SK-N-SH treated with all-trans-retinoic acid at 6 μM for 48 hours (cell line): Measurements from ENCODE around the gene NAIF1.

Experiments used
- GLIS3 ChIP-seq: fragments of 250-450 bp; sonication (Bioruptor Pico); IDR thresholded peaks from 2 replicates; pipeline ENCODE4 v1.5.0; 2020; ENCODE audit warnings: mild to moderate bottlenecking, moderate library complexity
- ISL1 ChIP-seq: fragments of 250-450 bp; sonication (Bioruptor Pico); IDR thresholded peaks from 2 replicates; pipeline ENCODE4 v2.1.2; 2022; ENCODE audit warnings: mild to moderate bottlenecking, moderate library complexity
- PATZ1 ChIP-seq: fragments of 250-450 bp; sonication (Bioruptor Pico); IDR thresholded peaks from 2 replicates; pipeline ENCODE4 v1.8.0; 2020; ENCODE audit warnings: mild to moderate bottlenecking, moderate library complexity, borderline replicate concordance
- TSHZ2 ChIP-seq: fragments of 250-450 bp; sonication (Bioruptor Pico); IDR thresholded peaks from 2 replicates; pipeline ENCODE4 v1.5.0; 2020; ENCODE audit warnings: mild to moderate bottlenecking, moderate library complexity
- ZFP3 ChIP-seq: fragments of 250-450 bp; sonication (Bioruptor Pico); IDR thresholded peaks from 2 replicates; pipeline ENCODE4 v1.5.0; 2020; ENCODE audit warnings: mild to moderate bottlenecking, moderate library complexity
- TF ChIP-seq, protein P1 (sequence below): fragments of 250-450 bp; sonication (Bioruptor Pico); IDR thresholded peaks from 2 replicates; pipeline ENCODE4 v1.5.1; 2020; ENCODE audit warnings: low read depth, mild to moderate bottlenecking, moderate library complexity

DNA sequence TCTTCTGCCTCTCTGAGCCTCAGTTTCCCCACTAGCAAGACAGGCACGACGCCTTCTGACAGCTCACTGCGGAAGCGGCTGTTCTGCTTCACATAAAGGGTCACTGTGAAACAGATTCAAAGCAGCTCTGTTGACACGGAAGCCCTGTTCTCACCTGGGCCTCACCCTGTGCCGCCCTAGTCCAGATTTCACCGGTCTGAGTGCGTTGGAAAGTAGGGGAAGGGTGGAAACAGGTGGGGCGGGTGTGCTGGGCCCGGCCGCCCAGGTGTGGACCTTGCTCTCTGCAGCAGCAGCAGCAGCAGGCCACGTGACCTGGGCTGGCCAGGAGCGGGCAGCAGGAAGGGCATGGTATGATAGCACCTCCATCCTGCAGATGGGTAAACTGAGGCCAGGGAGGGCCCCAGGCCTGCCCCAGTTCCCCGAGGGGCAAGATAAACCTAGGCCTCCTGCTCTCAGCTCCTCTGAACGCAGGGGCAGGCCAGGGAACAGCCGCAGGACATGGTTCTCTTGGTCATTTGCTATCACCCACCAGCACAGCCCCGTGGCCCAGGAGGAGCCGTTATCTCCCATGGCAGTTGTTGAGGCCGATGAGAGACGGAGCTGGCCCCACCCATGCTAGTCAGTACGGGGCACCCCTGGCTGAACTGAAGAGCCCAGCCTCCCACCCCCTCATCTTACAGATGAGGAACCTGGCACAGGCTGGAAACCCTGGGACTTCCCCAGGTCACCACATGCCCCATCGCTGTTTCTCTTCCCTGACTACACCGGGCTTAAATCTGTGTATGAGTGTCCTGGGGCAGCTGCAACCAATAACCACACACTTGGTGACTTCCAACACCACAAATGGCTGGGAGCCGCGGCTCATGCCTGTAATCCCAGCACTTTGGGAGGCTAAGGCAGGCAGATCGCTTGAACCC, 48.3 kb upstream of the NAIF1 start:
- TF ChIP-seq, protein P1, sequence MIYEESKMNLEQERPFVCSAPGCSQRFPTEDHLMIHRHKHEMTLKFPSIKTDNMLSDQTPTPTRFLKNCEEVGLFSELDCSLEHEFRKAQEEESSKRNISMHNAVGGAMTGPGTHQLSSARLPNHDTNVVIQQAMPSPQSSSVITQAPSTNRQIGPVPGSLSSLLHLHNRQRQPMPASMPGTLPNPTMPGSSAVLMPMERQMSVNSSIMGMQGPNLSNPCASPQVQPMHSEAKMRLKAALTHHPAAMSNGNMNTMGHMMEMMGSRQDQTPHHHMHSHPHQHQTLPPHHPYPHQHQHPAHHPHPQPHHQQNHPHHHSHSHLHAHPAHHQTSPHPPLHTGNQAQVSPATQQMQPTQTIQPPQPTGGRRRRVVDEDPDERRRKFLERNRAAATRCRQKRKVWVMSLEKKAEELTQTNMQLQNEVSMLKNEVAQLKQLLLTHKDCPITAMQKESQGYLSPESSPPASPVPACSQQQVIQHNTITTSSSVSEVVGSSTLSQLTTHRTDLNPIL (CRISPR knock-in tag), result no peak
- TF ChIP-seq ISL1 (CRISPR knock-in tag), result no peak
- TF ChIP-seq GLIS3, result no peak
- TF ChIP-seq ZFP3 (CRISPR knock-in tag), result no peak
- TF ChIP-seq TSHZ2 (CRISPR knock-in tag), result no peak
- no peak for TF ChIP-seq PATZ1 (CRISPR knock-in tag)
